Large intestine (tissue), 3 donors: Measurements from ENCODE around the gene RPS19BP1. TPM values are rescaled to one million over a fixed set of nuclear protein-coding genes. Genes with fewer than 3 reads are reported as not detected.
"Not testable (repeated sequence)": the region's sequence is repeated elsewhere in the genome, so short reads cannot be mapped to it uniquely, and the experiment has no call there.

Source experiments
- DNase-seq, 2 donors: peaks; one replicate each; pipeline versions ENCODE4 v3.0.0 to v3.0.0-alpha.2; 2013
- H3K27ac ChIP-seq: one replicate; pipeline ENCODE4 v1.5.1; 2013; ENCODE audit warnings: low read length
- H3K27me3 ChIP-seq: 2 replicates; pipeline ENCODE4 v1.6.1; 2013; ENCODE audit warnings: low read length; ENCODE audit not compliant: control insufficient read depth, insufficient read depth
- H3K36me3 ChIP-seq: 2 replicates; pipeline ENCODE4 v1.6.1; 2013; ENCODE audit warnings: low read length; ENCODE audit not compliant: control insufficient read depth, insufficient read depth
- H3K4me1 ChIP-seq: one replicate; pipeline ENCODE4 v1.6.1; 2013; ENCODE audit warnings: low read length; ENCODE audit not compliant: control insufficient read depth, insufficient read depth
- H3K4me3 ChIP-seq: one replicate; pipeline ENCODE4 v1.5.1; 2013; ENCODE audit warnings: low read length
- H3K9me3 ChIP-seq: one replicate; pipeline ENCODE4 v1.6.1; 2013; ENCODE audit warnings: mild to moderate bottlenecking, low read depth, low read length, moderate library complexity; ENCODE audit not compliant: control insufficient read depth
- WGBS: methylation state at CpG from one replicate; pipeline ENCODE4 v1.1.5; 2013; ENCODE audit warnings: low lambda C conversion rate; ENCODE audit not compliant: insufficient coverage; 5-methylcytosine and 5-hydroxymethylcytosine counted together
- polyA plus RNA-seq: library from polyadenylated mRNA; unstranded; fragments of 120-200 nt; gene quantifications from one replicate; pipeline ENCODE4 v1.2.1, GENCODE V29; 2013

Gene RPS19BP1
- polyA plus RNA-seq, 1 donor: 57.2 TPM

DNA sequence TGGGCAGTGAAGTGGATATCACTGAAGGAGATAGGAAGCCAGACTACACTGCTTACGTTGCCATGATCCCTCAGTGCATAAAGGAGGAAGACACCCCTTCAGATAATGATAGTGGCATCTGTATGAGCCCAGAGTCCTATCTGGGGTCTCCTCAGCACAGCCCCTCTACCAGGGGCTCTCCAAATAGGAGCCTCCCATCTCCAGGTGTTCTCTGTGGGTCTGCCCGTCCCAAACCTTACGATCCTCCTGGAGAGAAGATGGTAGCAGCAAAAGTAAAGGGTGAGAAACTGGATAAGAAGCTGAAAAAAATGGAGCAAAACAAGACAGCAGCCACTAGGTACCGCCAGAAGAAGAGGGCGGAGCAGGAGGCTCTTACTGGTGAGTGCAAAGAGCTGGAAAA, 10.5 kb downstream of the RPS19BP1 start:
- no CpG with 5 or more reads among the region's 5 CpGs for WGBS
- peak overlapping the region; percentile 100 for H3K4me3 ChIP-seq
- peaks cover 50% of the 10 kb centered on the region for H3K36me3 ChIP-seq

DNA sequence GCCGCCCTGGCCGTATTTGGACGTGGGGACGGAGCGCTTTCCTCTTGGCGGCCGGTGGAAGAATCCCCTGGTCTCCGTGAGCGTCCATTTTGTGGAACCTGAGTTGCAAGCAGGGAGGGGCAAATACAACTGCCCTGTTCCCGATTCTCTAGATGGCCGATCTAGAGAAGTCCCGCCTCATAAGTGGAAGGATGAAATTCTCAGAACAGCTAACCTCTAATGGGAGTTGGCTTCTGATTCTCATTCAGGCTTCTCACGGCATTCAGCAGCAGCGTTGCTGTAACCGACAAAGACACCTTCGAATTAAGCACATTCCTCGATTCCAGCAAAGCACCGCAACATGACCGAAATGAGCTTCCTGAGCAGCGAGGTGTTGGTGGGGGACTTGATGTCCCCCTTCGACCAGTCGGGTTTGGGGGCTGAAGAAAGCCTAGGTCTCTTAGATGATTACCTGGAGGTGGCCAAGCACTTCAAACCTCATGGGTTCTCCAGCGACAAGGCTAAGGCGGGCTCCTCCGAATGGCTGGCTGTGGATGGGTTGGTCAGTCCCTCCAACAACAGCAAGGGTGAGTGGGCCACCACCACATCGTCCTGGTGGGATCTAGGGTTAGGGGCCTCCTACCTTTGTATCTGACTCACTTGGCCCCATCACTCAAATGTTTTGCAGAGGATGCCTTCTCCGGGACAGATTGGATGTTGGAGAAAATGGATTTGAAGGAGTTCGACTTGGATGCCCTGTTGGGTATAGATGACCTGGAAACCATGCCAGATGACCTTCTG, 11.3 kb downstream of the RPS19BP1 start:
- Histone ChIP-seq H3K27ac (peak overlapping the region; percentile 100), H3K36me3 (peaks cover 55% of the 10 kb centered on the region), H3K4me1 (peaks cover 37% of the 10 kb centered on the region), H3K4me3 (peak overlapping the region; percentile 100)
- WGBS: no CpG with 5 or more reads among the region's 28 CpGs
- H3K27me3 ChIP-seq, H3K9me3 ChIP-seq: not testable (repeated sequence)
- DNase-seq: peak in 1 of 2 donors; percentile 77

More for the DNA sequence above, 10.5 kb downstream of the RPS19BP1 start:
- Histone ChIP-seq H3K27ac (peak overlapping the region; percentile 100), H3K4me1 (peaks cover 37% of the 10 kb centered on the region)
- not testable (repeated sequence) for H3K27me3 ChIP-seq, H3K9me3 ChIP-seq, DNase-seq

DNA sequence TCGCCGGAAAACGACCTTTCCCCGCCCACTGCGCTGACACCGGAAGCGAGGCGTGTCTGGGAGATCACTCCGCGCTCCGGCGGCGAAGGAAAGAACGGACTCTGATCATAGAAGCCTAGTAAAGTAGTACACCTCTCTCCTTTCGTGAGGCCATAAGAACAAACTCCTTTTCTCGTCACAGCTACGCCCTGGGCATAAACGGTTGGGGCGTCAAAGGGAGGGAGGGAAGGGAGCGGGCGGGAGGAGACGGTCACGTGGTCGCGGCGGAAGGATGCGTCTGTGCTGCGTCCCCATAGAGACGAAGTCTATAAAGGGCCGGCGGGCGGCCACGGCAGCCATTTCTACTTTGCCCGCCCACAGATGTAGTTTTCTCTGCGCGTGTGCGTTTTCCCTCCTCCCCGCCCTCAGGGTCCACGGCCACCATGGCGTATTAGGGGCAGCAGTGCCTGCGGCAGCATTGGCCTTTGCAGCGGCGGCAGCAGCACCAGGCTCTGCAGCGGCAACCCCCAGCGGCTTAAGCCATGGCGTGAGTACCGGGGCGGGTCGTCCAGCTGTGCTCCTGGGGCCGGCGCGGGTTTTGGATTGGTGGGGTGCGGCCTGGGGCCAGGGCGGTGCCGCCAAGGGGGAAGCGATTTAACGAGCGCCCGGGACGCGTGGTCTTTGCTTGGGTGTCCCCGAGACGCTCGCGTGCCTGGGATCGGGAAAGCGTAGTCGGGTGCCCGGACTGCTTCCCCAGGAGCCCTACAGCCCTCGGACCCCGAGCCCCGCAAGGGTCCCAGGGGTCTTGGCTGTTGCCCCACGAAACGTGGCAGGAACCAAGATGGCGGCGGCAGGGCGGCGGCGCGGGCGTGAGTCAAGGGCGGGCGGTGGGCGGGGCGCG, 12.1 kb downstream of the RPS19BP1 start, which contains the start of gene ATF4:
TSS of gene ATF4 (plus strand) at position 337 of the 880 bp plus-strand sequence. CDS start 884 bp downstream, outside the sequence.
- no CpG with 5 or more reads among the region's 86 CpGs for WGBS
- DNase-seq: peak; percentile 53 to 56
- Histone ChIP-seq H3K4me3 (peak within 1 kb of the TSS; percentile 100), H3K27me3 (no peaks in the 10 kb centered on the region), H3K4me1 (peaks cover 37% of the 10 kb centered on the region), H3K36me3 (peaks cover 62% of the 10 kb centered on the region), H3K9me3 (peaks cover 3% of the 10 kb centered on the region), H3K27ac (peak within 1 kb of the TSS; percentile 100)

DNA sequence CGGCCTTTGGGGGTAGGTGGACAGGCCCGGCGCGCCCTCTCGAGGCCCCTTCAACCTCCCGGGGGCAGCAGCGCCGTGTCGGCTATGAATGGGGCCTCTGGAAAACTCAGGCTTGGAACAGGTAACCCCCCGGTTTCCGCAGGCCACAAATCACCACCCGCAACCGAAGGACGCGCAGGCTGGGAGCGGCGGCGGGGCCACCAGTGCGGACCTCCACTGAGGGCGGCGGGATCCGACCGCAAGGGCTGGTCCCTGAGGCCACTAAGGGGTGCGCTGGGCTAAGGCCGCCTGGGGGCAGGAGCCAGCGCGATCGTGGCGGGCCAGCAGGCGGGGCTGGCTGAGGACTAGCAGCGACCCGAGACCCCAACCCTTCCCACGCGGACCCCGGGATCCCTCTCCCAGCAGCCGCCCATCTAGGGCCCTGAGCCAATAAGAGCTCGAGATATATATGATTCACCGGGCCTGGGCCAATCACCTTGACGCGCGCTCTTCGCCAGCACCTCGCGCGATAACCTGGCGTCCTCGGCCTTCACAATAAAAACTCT, 12.8 kb downstream of the RPS19BP1 start:
- H3K36me3 ChIP-seq: peaks cover 66% of the 10 kb centered on the region
- H3K9me3 ChIP-seq: peaks cover 3% of the 10 kb centered on the region
- H3K27ac ChIP-seq: peak overlapping the region; percentile 100
- H3K27me3 ChIP-seq: no peaks in the 10 kb centered on the region
- WGBS: no CpG with 5 or more reads among the region's 47 CpGs
- peak; percentile 99 to 100 for DNase-seq
- peak overlapping the region; percentile 100 for H3K4me3 ChIP-seq
- H3K4me1 ChIP-seq: peaks cover 40% of the 10 kb centered on the region

DNA sequence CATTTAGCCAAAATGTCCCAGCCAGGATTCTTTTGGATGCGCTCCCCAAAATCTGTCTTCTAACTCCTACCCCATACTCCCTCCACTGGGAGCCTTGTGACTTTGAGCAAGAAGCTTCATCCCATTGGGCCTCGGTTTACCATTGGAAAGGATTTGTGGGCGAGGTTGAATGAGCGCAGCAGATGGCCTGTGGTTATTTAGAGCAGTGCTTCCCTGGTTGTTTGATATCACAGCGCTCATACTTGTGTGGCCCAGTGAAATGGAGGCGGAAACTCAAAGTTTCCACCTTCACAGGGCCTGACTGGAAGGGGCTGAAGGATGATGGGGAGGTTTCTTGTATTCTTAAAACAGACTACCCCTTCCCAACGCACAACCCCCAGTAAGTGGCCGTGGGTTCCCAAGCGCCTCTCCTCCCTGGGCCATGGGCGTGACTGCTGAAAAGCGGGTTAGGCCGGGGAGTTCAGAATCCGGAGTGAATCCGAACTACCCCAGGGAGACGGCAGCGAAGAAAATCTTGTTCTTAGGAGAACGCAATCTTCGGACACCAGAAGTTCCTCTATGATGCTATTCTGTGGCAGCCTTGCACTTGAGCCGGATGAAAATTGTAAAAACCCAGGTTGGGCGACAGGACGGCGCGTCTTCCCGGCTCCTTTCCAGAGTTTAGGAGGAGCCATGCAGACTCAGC, 13.4 kb downstream of the RPS19BP1 start:
- H3K36me3 ChIP-seq: peaks cover 64% of the 10 kb centered on the region
- no peaks in the 10 kb centered on the region for H3K27me3 ChIP-seq
- WGBS: no CpG with 5 or more reads among the region's 24 CpGs
- peak overlapping the region; percentile 100 for H3K27ac ChIP-seq
- no peak for DNase-seq
- H3K9me3 ChIP-seq: peaks cover 3% of the 10 kb centered on the region
- H3K4me3 ChIP-seq: peak overlapping the region; percentile 100
- peaks cover 44% of the 10 kb centered on the region for H3K4me1 ChIP-seq

DNA sequence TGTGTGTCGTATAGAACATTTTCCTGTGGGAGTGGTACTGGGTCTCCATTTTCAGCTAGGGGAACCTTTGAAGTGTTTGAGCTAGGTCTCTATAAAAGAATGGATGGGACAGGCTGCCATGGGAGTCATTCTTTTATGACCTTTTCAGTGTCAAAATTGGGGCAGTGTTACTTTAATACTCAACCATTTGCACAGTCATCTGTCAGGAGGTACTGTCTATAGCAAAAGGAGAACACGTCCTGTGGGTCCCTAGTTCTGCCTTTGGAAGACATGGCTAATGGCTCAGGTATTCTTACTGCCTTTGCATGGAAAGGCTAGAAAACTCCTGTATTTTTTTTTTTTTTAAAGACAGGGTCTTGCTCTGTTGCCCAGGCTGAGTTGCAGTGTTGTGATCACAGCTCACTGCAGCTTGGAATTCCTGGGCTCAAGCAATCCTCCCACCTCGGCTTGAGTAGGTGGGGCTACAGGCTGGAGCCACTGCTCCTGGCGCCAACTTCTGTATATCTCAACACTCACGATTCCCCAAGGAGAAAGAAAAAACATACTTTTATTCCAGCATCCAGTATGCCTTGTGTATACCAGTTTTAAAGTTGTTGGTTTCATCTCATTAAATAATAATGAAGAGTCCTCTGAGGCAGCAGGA, 14.3 kb downstream of the RPS19BP1 start:
- no peak overlapping the region for H3K27ac ChIP-seq
- peaks cover 67% of the 10 kb centered on the region for H3K36me3 ChIP-seq
- WGBS: no CpG with 5 or more reads among the region's 5 CpGs
- H3K9me3 ChIP-seq: peaks cover 3% of the 10 kb centered on the region
- H3K4me1 ChIP-seq: peaks cover 43% of the 10 kb centered on the region
- no peaks in the 10 kb centered on the region for H3K27me3 ChIP-seq
- H3K4me3 ChIP-seq: no peak overlapping the region
- no peak for DNase-seq

DNA sequence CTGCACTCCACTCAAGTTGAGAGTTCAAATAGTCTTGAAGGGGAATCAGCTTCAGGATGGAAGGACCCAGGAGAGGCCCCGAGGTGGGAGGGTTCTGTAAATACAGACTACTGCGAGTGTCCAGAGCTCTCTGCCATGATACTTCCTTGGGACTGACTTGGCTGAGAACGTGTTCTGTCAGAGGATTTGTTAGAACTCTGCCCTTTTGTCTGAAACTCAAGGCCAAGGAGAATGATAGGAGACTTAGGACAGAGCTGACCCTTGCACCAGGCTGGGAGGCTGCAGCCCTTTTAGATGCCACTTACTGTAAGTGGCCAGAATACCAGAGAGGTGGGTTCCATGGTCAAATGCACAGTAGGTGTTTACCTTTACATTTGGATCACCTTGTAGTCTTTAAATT, 15.1 kb downstream of the RPS19BP1 start:
- peaks cover 61% of the 10 kb centered on the region for H3K36me3 ChIP-seq
- no peak overlapping the region for H3K4me3 ChIP-seq
- H3K9me3 ChIP-seq: peaks cover 3% of the 10 kb centered on the region
- no peaks in the 10 kb centered on the region for H3K27me3 ChIP-seq
- H3K4me1 ChIP-seq: peaks cover 35% of the 10 kb centered on the region
- WGBS: no CpG with 5 or more reads among the region's 3 CpGs
- no peak for DNase-seq
- H3K27ac ChIP-seq: no peak overlapping the region

DNA sequence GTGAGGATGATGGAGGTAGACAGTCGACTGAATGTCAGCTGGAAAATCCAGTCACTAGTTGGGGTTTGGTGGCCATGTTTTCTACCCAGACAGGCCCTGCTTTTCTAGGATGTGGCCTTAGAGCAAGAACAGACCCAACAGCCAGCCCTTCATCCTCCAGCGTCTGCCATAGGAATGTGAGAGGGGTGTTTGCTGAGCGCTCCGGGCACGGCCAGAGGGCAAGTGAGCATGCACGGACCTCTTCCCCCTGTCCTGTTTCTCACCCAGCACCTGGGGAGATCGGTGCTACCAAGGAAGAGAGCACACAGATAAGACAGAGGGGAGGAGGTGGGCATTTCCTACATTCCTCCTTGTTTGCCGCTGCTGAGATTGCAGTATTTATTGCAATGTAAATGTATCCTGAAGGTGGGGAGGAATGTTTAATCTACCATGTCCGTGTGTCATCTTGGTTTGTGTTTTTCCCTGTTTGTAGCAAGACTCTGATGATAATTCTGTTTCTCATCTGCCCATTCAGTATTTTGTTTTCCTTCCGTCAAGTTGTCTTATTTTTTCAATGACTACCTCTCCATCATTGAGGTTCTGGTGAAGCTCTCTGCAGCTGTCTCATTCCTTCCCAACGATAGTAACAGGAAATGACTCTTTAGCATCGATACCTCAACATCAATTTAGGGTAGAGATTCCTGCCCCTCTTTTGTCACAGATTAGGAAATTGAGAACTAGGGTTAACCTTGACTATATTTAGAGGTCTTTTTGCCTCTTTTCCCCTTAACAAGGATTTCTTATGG, 17.1 kb downstream of the RPS19BP1 start:
- Histone ChIP-seq H3K27me3 (no peaks in the 10 kb centered on the region), H3K27ac (no peak overlapping the region), H3K36me3 (peaks cover 63% of the 10 kb centered on the region), H3K9me3 (peaks cover 3% of the 10 kb centered on the region), H3K4me1 (peaks cover 29% of the 10 kb centered on the region), H3K4me3 (no peak overlapping the region)
- WGBS: 94% methylated on average over 3 of the region's 12 CpGs
- no peak for DNase-seq

DNA sequence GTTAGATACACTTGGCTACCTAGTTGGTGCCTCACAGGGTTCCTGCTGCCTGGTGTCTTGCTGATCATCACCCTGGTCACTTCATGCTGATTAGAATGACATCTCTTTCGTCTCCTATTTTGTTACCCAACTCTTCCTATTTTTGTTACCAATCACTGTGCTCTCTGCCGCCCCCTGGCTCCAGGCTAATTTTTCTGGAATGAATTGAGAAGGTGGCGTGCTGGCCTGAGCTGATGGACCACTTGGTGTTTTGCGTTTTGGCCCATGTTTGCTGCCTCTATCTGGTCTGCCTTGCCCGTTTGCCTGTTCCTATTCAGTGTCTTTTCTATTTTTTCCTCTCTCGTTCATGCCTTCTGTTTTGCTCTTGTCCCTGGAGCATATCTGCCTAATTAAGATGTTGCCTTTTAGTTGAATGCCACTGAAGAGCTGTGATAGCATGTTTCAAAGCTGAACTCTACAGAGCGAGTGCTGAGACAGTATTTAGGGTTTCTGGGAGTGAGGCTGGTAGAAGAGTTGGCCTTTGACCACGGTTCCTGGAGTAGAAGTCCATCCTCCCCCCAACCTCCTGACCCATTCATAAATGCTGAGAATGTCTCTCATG, 18.1 kb downstream of the RPS19BP1 start:
- 76% methylated on average over 3 of the region's 8 CpGs for WGBS
- peaks cover 72% of the 10 kb centered on the region for H3K36me3 ChIP-seq
- H3K9me3 ChIP-seq: peaks cover under 1% of the 10 kb centered on the region
- H3K27me3 ChIP-seq: no peaks in the 10 kb centered on the region
- peaks cover 29% of the 10 kb centered on the region for H3K4me1 ChIP-seq
- peak in 1 of 2 donors; percentile 52 for DNase-seq
- H3K27ac ChIP-seq: peak overlapping the region; percentile 39
- H3K4me3 ChIP-seq: no peak overlapping the region
